Ovary (tissue), 3 donors: ENCODE results near the gene RYK.

ENCODE experiments used
- CTCF ChIP-seq, 3 donors: fragments of 450-650 bp in 2 of 3; fragments of 200-600 bp in 1 of 3; IDR thresholded peaks; one replicate each; pipeline versions ENCODE4 v1.5.1 to v1.8.0; 2016 to 2022; ENCODE audit warnings: antibody characterized with exemption in 3 of 3, mild to moderate bottlenecking in 1 of 3
- POLR2A ChIP-seq: fragments of 450-650 bp; IDR thresholded peaks from one replicate; pipeline ENCODE4 v1.6.1; 2017; ENCODE audit warnings: antibody characterized with exemption, mild to moderate bottlenecking, moderate library complexity
- donor health status: DM: no; HTN: no; CAD: no.

- TF ChIP-seq CTCF (IDR thresholded peaks at IDR 0.05) (no peak), POLR2A (no peak)
Measured at GRCh38 chr3:134296616-134297015, 46.0 kb upstream of the RYK start.
